Activated T-cell treated with anti-CD3 and anti-CD28 coated beads, Interleukin-2, amount 50 U/mL, for 72 hours (primary cell): ENCODE data around the gene NMBR. TPM values are rescaled to one million over a fixed set of nuclear protein-coding genes. Genes with fewer than 3 reads are reported as not detected.
"Not testable (repeated sequence)": the region's sequence is repeated elsewhere in the genome, so short reads cannot be mapped to it uniquely, and the experiment has no call there.

Experiments used
- ATAC-seq, 2 donors: fragments of 150-1000 bp; cut with Tn5 transposase; replicated peaks in 1 of 2; 2 replicates each; pipeline ENCODE4 v1.10.0; 2021; ENCODE audit warnings: moderate library complexity in 2 of 2, mild to moderate bottlenecking in 1 of 2
- DNase-seq, 2 donors: peaks; one replicate each; pipeline ENCODE4 v3.0.0; 2021 to 2022; ENCODE audit warnings: mixed read lengths in 1 of 2
- H3K27ac Mint-ChIP-seq: one replicate; pipeline ENCODE4 v1.8.0; 2022; ENCODE audit warnings: mild to moderate bottlenecking, moderate library complexity, mixed read lengths
- H3K27me3 Mint-ChIP-seq: one replicate; pipeline ENCODE4 v1.8.0; 2022; ENCODE audit warnings: low read depth, mixed read lengths
- H3K36me3 Mint-ChIP-seq, 2 donors: one replicate each; pipeline ENCODE4 v1.8.0; 2022; ENCODE audit warnings: mixed read lengths in 2 of 2, mild to moderate bottlenecking in 1 of 2; ENCODE audit not compliant: insufficient read depth in 2 of 2
- H3K4me1 Mint-ChIP-seq: one replicate; pipeline ENCODE4 v1.8.0; 2022; ENCODE audit warnings: low read depth, mixed read lengths
- H3K4me3 Mint-ChIP-seq, 2 donors: one replicate each; pipeline ENCODE4 v1.8.0; 2022; ENCODE audit warnings: mild to moderate bottlenecking in 2 of 2, mixed read lengths in 2 of 2, moderate library complexity in 2 of 2
- H3K9me3 Mint-ChIP-seq, 2 donors: one replicate each; pipeline ENCODE4 v1.8.0; 2022; ENCODE audit warnings: mixed read lengths in 2 of 2
- total RNA-seq, 2 donors: library from RNA; stranded (reverse); gene quantifications; one replicate each; pipeline ENCODE4 v1.2.3, GENCODE V29; 2022

Gene NMBR
- total RNA-seq, 2 donors from 2014 or later = not detected

GRCh38 chr6:142031035-142031434 is 115.9 kb downstream of the NMBR start:
- no peak overlapping the region for H3K4me3 Mint-ChIP-seq
- H3K27ac Mint-ChIP-seq = no peak overlapping the region
- H3K9me3 Mint-ChIP-seq = peaks cover 5 to 14% of the 10 kb centered on the region in 2 donors
- DNase-seq (no peak), ATAC-seq (no peak)
- no peaks in the 10 kb centered on the region for H3K27me3 Mint-ChIP-seq
- H3K36me3 Mint-ChIP-seq = peaks cover 0 to 3% of the 10 kb centered on the region in 2 donors
- H3K4me1 Mint-ChIP-seq = no peaks in the 10 kb centered on the region

GRCh38 chr6:142030115-142030619 is 116.8 kb downstream of the NMBR start:
- no peak for ATAC-seq
- peak overlapping the region; percentile 39 to 46 for H3K4me3 Mint-ChIP-seq
- H3K4me1 Mint-ChIP-seq = no peaks in the 10 kb centered on the region
- no peaks in the 10 kb centered on the region for H3K27me3 Mint-ChIP-seq
- H3K36me3 Mint-ChIP-seq = peaks cover 0 to 3% of the 10 kb centered on the region in 2 donors
- DNase-seq = no peak
- no peak overlapping the region for H3K27ac Mint-ChIP-seq
- peaks cover 5 to 14% of the 10 kb centered on the region in 2 donors for H3K9me3 Mint-ChIP-seq

GRCh38 chr6:142028527-142028926 is 118.4 kb downstream of the NMBR start:
- no peak for DNase-seq
- peaks cover 0 to 3% of the 10 kb centered on the region in 2 donors for H3K36me3 Mint-ChIP-seq
- no peak overlapping the region for H3K4me3 Mint-ChIP-seq
- no peaks in the 10 kb centered on the region for H3K4me1 Mint-ChIP-seq
- H3K27me3 Mint-ChIP-seq = no peaks in the 10 kb centered on the region
- H3K27ac Mint-ChIP-seq = no peak overlapping the region
- ATAC-seq = no peak
- H3K9me3 Mint-ChIP-seq = peaks cover 5 to 14% of the 10 kb centered on the region in 2 donors

- not testable (repeated sequence) for H3K36me3 Mint-ChIP-seq, H3K4me3 Mint-ChIP-seq, DNase-seq, H3K4me1 Mint-ChIP-seq, H3K27ac Mint-ChIP-seq, ATAC-seq, H3K27me3 Mint-ChIP-seq
- peaks cover 5 to 14% of the 10 kb centered on the region in 2 donors for H3K9me3 Mint-ChIP-seq
Measured at GRCh38 chr6:142027804-142028203, 119.1 kb downstream of the NMBR start.

GRCh38 chr6:142027074-142027473 is 119.8 kb downstream of the NMBR start:
- H3K9me3 Mint-ChIP-seq = peaks cover 5 to 14% of the 10 kb centered on the region in 2 donors
- no peak overlapping the region for H3K4me3 Mint-ChIP-seq
- H3K27me3 Mint-ChIP-seq = no peaks in the 10 kb centered on the region
- ATAC-seq (no peak), DNase-seq (no peak)
- H3K36me3 Mint-ChIP-seq = peaks cover 0 to 3% of the 10 kb centered on the region in 2 donors
- H3K27ac Mint-ChIP-seq = no peak overlapping the region
- no peaks in the 10 kb centered on the region for H3K4me1 Mint-ChIP-seq

GRCh38 chr6:142026471-142026870 is 120.5 kb downstream of the NMBR start:
- no peak for DNase-seq
- no peak overlapping the region for H3K27ac Mint-ChIP-seq
- ATAC-seq = no peak
- peaks cover 5 to 14% of the 10 kb centered on the region in 2 donors for H3K9me3 Mint-ChIP-seq
- H3K36me3 Mint-ChIP-seq = peaks cover 0 to 3% of the 10 kb centered on the region in 2 donors
- H3K4me1 Mint-ChIP-seq = no peaks in the 10 kb centered on the region
- H3K27me3 Mint-ChIP-seq = no peaks in the 10 kb centered on the region
- H3K4me3 Mint-ChIP-seq = no peak overlapping the region

Other genes starting within 250 kb of the NMBR start
- not detected for gene GJE1, start 14.2 kb downstream of the NMBR start, total RNA-seq
- gene VTA1, start 141 bp upstream of the NMBR start, total RNA-seq = 10 to 100 TPM; 29.1 to 37.4 TPM
- gene ADGRG6, start 154.9 kb upstream of the NMBR start, total RNA-seq = 1 to 10 TPM in 1 of 2 donors, under 1 TPM in 1; 0.74 to 1.5 TPM